Activated T-helper 2 cell treated with anti-CD3 and anti-CD28 coated beads, Interferon-gamma antibody, Interleukin-2, Interleukin-4, amounts not matched to agents 10 μg/mL and 5 μg/mL and 100 μg/mL, durations not matched to agents 14 hours and 24 hours and 36 hours (primary cell): ENCODE results near the gene ALOX5. TPM values are rescaled to one million over a fixed set of nuclear protein-coding genes. Genes with fewer than 3 reads are reported as not detected.

Experiments used
- DNase-seq: peaks from one replicate; pipeline ENCODE4 v3.0.0; 2021; ENCODE audit warnings: low spot score
- H3K27ac Mint-ChIP-seq: one replicate; pipeline ENCODE4 v1.8.0; 2021; ENCODE audit warnings: mixed read lengths
- H3K27me3 Mint-ChIP-seq: one replicate; pipeline ENCODE4 v1.8.0; 2021; ENCODE audit warnings: low read depth, mixed read lengths
- H3K36me3 Mint-ChIP-seq: one replicate; pipeline ENCODE4 v1.8.0; 2021; ENCODE audit warnings: low read depth, mixed read lengths
- H3K4me1 Mint-ChIP-seq: one replicate; pipeline ENCODE4 v1.8.0; 2021; ENCODE audit warnings: low read depth, mixed read lengths
- H3K4me3 Mint-ChIP-seq: one replicate; pipeline ENCODE4 v1.8.0; 2021; ENCODE audit warnings: low read depth, mild to moderate bottlenecking, moderate library complexity, mixed read lengths
- H3K9me3 Mint-ChIP-seq: one replicate; pipeline ENCODE4 v1.8.0; 2021; ENCODE audit warnings: mixed read lengths
- intact Hi-C: fragments of 100-400 bp; cut with micrococcal nuclease; formaldehyde crosslinking; loops from one replicate; pipeline ENCODE4 v1.15.1; 2023
- total RNA-seq: library from RNA; stranded (reverse); gene quantifications from 2 replicates; pipeline ENCODE4 v1.2.3, GENCODE V29; 2022

ALOX5 gene
- total RNA-seq, 1 donor from 2014 or later, result 0.21 TPM

DNA sequence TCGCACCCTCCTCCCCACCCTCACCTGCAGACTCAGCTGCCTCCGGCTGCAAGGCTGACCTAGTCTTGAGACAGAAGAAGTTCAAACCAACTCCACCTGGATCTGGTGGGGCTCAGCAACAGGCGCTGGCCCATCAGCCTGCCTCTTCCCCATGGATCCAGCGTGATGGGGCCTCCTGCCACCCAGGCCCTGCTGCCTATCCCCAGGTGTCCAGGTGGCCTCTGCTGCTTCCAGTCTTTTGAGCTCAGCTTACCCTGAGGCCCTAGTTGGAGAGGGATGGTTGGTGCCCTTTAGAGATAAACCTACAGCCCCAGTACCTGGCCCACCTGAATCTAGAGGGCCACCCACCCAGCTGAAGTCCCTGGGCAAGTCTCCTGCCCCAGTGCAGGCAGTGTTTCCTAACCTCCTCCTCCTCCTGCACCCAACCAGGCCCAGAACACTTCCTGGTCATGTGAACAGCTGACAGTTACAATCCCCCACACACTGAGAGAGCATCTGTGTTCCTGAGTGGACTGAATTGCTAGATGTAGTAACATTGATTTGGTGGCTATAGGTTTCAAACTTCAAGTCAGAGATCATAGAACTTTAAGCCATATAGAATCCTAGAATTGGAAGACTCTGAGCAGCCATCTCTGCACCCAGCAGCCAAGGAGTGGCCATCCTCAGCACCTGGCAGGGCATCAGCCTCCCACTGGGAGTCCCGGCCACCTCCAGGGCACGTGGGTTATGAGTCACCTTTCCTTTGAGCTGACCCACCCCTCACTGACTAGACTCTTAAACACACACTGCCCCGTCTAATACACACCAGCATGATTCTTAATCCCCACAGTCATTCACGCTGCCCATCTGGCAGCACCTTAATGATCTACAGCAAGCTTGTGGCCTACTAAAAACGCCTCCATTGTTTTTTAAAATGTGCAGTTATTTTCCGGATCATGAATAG is 51.9 kb downstream of the ALOX5 start:
- intact Hi-C loops, result no loop called here

DNA sequence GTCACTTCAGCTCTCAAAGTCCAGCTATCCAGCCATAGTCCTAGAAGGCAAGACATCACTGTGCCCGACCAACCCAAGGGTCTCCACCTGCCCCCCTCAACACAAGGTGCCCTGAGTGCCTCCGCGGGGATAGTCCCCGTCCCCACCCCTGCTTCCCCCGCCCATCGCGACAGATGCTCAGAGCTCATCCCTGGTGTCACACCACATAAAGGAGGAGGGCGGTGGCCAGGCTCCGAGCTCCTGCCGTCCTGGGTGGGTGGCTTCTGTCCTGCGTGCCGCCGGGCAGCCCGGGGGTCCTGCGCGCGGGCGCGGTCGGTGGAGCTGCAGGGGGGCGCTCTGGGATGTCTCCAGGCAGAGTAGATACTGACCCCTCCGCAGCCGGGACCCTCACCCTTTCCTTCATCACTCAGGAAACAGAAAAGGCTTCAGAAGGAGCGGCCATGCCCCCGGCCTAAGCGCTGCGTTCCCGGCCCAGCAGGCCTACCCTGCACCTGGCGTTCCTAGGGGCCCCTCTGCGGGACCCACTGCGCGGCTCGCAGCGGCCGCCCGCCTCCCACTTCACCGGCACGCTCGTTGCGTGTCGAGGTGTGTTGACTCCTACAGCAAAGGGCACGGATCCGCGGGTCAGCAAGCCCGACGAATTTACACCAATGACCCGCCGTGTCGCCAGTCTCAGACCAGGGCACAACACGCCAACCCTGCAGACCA is 53.4 kb downstream of the ALOX5 start:
- Mint-ChIP-seq H3K27ac (no peak overlapping the region), H3K36me3 (no peaks in the 10 kb centered on the region), H3K9me3 (no peaks in the 10 kb centered on the region), H3K4me3 (no peak overlapping the region), H3K4me1 (peaks cover 19% of the 10 kb centered on the region), H3K27me3 (no peaks in the 10 kb centered on the region)
- no peak for DNase-seq
- intact Hi-C loops, result no loop called here

More for the DNA sequence above, 51.9 kb downstream of the ALOX5 start:
- H3K27ac Mint-ChIP-seq, result no peak overlapping the region
- H3K9me3 Mint-ChIP-seq, result no peaks in the 10 kb centered on the region
- no peak overlapping the region for H3K4me3 Mint-ChIP-seq
- H3K36me3 Mint-ChIP-seq, result no peaks in the 10 kb centered on the region
- DNase-seq, result no peak
- peaks cover 32% of the 10 kb centered on the region for H3K4me1 Mint-ChIP-seq
- H3K27me3 Mint-ChIP-seq, result no peaks in the 10 kb centered on the region

DNA sequence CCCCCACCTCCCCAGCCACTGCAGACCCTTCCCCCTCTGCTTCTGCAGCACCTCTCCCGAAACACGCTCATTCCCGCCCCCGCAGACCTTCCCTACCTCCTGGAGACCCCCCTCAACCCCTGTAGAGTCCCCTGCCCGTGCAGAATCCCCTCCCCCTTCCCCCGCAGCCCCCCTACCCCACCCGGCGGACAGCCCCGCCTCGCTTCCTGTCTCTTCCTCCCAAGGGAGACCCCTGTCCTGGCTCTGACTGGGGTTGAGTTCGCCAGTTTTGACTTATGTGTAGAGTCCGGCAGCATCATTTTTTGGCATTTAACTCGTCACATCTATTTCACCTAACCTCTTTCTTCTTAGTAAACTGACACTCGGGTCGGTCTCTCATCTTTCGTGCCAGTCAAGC is 54.0 kb downstream of the ALOX5 start:
- no peaks in the 10 kb centered on the region for H3K9me3 Mint-ChIP-seq
- no peaks in the 10 kb centered on the region for H3K27me3 Mint-ChIP-seq
- DNase-seq, result no peak
- intact Hi-C loops, result no loop called here
- peaks cover 18% of the 10 kb centered on the region for H3K4me1 Mint-ChIP-seq
- H3K27ac Mint-ChIP-seq, result no peak overlapping the region
- no peaks in the 10 kb centered on the region for H3K36me3 Mint-ChIP-seq
- H3K4me3 Mint-ChIP-seq, result no peak overlapping the region

DNA sequence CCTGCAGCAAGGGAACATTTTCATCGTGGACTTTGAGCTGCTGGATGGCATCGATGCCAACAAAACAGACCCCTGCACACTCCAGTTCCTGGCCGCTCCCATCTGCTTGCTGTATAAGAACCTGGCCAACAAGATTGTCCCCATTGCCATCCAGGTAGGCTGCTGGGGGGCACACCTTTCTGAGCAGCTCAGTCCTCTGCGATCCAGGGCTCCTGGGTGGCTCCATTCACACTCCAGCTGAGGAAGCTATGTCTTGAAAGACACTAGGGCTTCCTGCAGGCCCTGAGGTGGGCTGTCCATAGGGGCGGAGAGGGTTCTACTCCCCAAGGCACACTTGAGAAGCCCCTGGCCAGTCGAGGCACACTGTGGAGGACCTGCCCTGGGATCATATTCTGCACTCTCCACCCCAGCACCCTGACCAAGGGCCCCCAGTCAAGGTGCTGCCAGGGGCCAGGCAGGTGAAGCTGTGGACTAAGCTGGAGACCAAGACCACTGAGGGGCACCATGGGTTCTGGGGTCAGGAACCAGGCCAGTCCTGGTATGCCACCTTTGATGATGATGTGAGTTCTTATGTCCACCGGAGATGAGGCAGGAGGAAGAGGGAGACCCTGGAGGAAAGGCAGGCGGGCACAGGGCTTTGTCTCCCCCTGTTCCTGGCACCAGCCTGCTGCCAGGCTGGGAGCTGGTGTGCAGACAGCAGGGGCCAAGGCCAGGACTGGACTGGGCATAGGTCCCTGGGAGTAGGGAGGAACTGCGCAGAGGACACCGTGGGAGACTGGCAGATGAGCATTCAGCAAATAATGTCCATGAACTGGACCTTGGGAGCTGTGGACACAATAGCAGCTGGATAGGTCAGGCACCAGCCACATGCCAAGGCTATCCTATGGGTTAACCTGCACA is 54.8 kb downstream of the ALOX5 start:
- Mint-ChIP-seq H3K9me3 (no peaks in the 10 kb centered on the region), H3K4me3 (no peak overlapping the region), H3K27me3 (no peaks in the 10 kb centered on the region), H3K36me3 (no peaks in the 10 kb centered on the region), H3K4me1 (peaks cover 22% of the 10 kb centered on the region), H3K27ac (no peak overlapping the region)
- intact Hi-C loops, result no loop called here
- DNase-seq, result no peak

DNA sequence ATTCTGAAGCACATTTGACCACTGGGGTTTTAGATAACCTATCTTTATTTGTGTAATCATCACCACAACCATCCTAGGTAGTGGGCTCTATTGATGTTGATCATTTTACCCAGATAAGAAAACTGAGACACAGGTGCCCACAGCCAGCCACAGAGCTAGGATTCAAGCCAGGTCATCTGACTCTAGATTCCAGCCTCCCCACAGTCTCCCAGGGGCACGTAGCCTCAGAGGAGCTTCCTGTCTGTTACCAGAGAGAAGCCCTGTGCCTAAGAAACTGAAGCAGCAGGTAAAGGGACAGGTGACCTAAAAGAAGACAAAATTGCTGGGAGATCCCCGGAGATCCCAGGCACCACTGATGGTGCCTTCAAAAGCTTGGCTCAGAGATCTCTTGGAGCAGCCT is 55.8 kb downstream of the ALOX5 start:
- no peaks in the 10 kb centered on the region for H3K9me3 Mint-ChIP-seq
- H3K27ac Mint-ChIP-seq, result no peak overlapping the region
- no peaks in the 10 kb centered on the region for H3K27me3 Mint-ChIP-seq
- intact Hi-C loops, result no loop called here
- no peak for DNase-seq
- peaks cover 28% of the 10 kb centered on the region for H3K4me1 Mint-ChIP-seq
- no peak overlapping the region for H3K4me3 Mint-ChIP-seq
- no peaks in the 10 kb centered on the region for H3K36me3 Mint-ChIP-seq

DNA sequence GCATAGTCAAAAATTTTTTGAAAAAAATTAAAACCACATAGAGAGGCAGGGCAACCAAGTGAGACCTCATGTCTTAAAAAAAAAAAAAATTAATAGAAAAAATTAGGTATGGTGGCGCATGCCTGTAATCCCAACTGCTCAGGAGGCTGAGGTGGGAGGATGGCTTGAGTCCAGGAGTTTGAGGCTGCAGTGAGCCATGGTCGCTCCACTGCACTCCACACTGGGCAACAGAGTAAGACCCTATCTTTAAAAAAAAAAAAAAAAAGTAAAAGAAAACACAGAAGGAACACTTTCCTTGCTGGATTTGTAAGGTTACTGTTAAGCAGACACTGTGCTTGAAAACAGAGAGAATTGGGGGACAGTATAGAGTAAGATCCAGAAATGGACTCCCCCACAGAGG is 58.1 kb downstream of the ALOX5 start:
- Mint-ChIP-seq H3K36me3 (no peaks in the 10 kb centered on the region), H3K4me1 (peaks cover 16% of the 10 kb centered on the region), H3K4me3 (no peak overlapping the region), H3K27ac (no peak overlapping the region), H3K9me3 (no peaks in the 10 kb centered on the region), H3K27me3 (peaks cover 6% of the 10 kb centered on the region)
- DNase-seq, result no peak
- intact Hi-C loops, result no loop called here

DNA sequence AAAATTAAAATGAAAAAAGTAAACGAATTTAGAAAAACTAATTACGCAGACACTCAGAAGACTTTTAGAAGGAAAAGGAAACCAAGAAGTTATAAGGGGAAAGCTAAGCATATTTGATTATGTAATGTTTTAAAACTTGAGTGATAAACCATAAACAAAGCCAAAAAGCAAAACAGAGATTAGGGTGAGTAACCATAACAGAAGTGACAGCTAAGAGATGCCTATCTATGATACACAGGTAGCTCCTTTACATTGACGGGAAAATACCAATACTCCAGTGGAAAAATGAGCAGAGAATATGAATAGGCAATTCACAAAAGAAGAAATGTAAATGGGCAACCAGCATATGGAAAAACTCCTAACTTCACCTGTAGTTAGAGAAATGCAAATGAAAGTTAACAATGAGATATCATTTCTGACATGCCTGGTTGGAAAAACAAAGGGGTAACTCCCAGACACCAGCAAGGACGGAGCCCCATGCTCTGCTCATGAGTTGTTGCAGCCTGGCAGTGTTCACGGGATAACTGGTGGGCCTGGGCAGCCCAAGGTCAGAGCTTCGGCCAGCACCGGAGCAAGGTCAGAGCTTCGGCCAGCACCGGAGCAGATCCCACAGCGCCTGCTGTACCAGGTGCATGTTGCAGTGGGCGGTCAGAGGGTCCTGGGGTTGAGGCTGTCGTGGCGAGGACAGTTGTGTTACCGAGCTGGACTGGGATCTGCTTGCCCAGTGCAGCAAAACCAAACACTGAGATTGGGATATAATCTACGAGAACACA is 58.9 kb downstream of the ALOX5 start:
- H3K27ac Mint-ChIP-seq, result no peak overlapping the region
- H3K4me3 Mint-ChIP-seq, result no peak overlapping the region
- no peaks in the 10 kb centered on the region for H3K36me3 Mint-ChIP-seq

DNA sequence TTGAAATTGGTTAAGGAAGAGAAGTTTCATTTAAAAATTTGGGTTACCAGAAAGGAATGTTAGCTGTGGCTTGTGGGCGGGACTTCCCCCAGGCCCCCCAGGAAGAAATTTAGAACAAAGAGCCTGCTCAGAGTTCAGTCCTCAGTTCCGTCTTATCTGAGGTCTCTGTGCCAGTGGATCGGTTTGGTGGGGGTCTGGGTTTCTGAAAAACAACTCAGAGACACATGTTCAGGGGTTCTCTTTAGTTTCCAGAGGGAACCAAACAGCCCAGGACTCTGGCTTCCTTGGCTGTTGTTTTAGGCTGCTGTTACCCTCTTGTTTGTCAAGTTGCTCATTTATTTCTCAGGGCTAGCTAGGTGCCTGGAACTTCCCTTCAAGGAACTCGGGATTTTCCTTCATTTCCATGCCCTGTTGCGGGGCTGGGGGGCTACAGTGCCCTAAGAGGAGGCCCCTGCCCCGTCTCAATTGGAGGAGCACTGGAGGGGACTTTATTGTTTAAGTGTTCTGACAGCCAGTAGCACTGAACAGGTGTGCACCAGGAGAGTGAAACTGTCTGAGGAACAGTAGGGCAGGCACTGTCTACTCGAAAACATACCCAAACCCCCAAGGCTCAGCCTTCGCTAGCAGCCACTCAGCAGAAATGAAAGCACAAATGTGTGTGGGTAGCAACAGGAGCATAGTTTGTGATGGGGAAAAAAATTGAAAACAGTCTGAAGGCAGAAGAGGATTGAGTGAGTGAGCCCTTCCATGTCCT is 59.9 kb downstream of the ALOX5 start:
- DNase-seq, result no peak
- intact Hi-C loops, result no loop called here
- Mint-ChIP-seq H3K4me1 (peaks cover 18% of the 10 kb centered on the region), H3K27me3 (peaks cover 9% of the 10 kb centered on the region), H3K36me3 (no peaks in the 10 kb centered on the region), H3K9me3 (no peaks in the 10 kb centered on the region), H3K27ac (no peak overlapping the region), H3K4me3 (no peak overlapping the region)

More for the DNA sequence above, 58.9 kb downstream of the ALOX5 start:
- intact Hi-C loops, result no loop called here
- Mint-ChIP-seq H3K27me3 (peaks cover 6% of the 10 kb centered on the region), H3K4me1 (peaks cover 16% of the 10 kb centered on the region), H3K9me3 (no peaks in the 10 kb centered on the region)
- DNase-seq, result no peak

DNA sequence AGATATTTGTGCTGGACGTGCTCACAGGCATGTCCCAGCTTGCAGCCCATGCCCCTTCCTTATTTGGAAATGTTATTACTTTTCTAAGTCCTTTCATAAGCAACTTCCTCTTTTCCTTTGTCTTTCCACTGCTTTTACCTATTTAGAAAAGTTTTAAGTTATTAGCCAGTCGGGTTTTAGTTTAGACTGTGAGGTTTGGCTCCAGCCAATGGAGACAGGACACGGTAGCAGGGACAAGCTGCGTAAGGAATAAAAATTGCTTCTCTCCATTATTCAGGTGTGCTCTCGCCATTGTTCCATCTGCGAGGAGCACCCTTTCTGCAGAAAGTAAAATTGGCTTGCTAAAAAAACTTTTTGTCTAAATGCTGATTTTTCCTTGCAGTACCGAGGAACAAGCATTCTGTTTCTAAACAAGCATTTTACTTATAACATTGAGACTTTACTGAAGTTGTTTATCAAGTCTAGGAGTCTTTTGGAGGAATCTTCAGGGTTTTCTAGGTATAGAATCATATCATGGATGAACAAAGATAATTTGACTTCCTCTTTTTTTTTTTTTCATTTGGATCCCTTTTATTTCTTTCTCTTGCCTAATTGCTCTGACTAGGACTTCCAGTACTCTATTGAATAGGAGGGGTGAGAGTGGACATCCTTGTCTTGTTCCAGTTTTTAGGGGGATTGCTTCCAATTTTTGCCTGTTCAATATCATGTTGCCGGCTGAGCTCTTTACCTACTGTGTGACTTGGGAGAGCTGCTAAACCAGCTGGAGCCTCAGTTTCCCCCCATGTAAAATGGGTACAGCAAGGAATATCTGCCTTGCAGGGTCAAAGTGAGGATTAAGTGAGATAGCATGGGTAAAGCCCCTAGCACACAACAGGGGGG is 63.8 kb downstream of the ALOX5 start:
- H3K36me3 Mint-ChIP-seq, result no peaks in the 10 kb centered on the region
- no peak overlapping the region for H3K27ac Mint-ChIP-seq
- no peak overlapping the region for H3K4me3 Mint-ChIP-seq

DNA sequence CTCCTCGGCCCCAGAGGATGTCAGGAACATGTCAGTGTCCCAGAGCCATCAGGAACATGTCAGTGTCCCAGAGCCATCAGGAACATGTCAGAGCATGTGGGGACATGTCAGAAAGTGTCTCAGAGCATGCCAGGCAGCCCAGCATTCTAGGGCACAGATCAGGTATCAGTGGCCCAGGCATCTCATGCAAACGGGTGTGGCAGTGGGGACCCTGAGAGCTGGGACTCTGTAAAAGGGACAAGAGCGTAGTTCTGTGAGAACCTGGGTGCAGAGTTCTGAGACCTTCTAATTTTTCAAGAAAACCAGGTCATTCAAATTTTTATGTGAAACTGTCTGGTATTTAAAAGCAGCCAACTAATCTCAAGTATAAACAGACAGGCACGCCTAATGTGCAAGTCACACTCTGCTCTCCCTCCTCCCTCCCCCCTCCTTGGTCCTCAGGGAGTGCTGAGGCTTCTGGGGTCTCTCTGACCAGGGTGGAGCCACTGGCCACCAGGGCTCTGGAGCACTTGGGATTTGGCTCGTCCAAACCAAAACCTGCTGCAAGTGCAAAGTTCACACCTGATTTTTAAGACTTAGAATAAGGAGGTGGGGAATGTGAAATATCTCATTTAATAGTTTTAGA is 64.6 kb downstream of the ALOX5 start:
- Mint-ChIP-seq H3K4me1 (peaks cover 9% of the 10 kb centered on the region), H3K27me3 (peaks cover 9% of the 10 kb centered on the region), H3K36me3 (no peaks in the 10 kb centered on the region), H3K27ac (no peak overlapping the region), H3K9me3 (no peaks in the 10 kb centered on the region), H3K4me3 (no peak overlapping the region)
- no peak for DNase-seq
- intact Hi-C loops, result no loop called here

More for the DNA sequence above, 63.8 kb downstream of the ALOX5 start:
- no peaks in the 10 kb centered on the region for H3K9me3 Mint-ChIP-seq
- DNase-seq, result no peak
- H3K4me1 Mint-ChIP-seq, result peaks cover 15% of the 10 kb centered on the region
- peaks cover 9% of the 10 kb centered on the region for H3K27me3 Mint-ChIP-seq
- intact Hi-C loops, result no loop called here
